Muscle of arm (tissue), 12 donors: Measurements from ENCODE around the gene ASPHD2. TPM values are rescaled to one million over a fixed set of nuclear protein-coding genes. Genes with fewer than 3 reads are reported as not detected.

Experiments used
- DNase-seq: peaks from one replicate; pipeline ENCODE4 v3.0.0-alpha.2; 2013
- polyA plus RNA-seq, 12 donors: library from polyadenylated mRNA; unstranded; fragments of 120-200 nt; gene quantifications; one replicate each; pipeline ENCODE4 v1.2.1, GENCODE V29; 2013; ENCODE audit not compliant: insufficient read length in 12 of 12

The ASPHD2 gene
- polyA plus RNA-seq, 12 donors = 0.56 to 3.1 (median 1.4) TPM; not detected in 1

GRCh38 chr22:26445577-26446275 is 16.7 kb downstream of the ASPHD2 start:
- DNase-seq = no peak

DNA sequence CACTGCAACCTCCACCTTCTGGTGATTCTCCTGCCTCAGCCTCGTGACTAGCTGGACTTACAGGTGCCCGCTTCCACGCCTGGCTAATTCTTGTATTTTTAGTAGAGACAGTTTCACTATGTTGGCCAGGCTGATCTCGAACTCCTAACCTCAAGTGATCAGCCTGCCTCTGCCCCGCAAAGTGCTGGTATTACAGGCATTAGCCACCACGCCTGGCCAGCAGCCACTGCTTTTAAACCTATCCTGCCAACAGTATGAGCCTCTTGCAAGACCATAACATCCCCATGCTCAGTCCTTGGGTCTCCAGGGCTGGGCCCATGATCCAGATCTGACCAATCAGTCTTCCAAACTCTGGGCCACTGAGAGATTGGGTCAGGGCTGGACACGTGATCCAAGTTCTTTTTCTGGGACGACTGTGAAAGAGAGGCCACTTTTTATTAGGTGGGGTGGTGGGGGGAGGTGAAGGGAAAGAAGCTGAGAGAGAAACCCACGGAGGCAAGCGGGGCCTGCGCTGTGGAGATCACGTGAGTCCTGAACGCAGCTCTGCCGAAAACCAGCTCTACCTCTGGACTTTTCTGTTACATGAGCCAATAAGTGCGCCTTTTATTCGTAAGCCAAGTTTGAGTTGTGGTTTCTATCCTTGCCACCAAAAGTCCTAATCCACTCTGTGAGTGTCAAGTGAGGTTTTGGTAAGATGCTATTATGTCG is 17.9 kb downstream of the ASPHD2 start:
- DNase-seq = no peak

GRCh38 chr22:26447584-26448329 is 18.7 kb downstream of the ASPHD2 start:
- DNase-seq = no peak

DNA sequence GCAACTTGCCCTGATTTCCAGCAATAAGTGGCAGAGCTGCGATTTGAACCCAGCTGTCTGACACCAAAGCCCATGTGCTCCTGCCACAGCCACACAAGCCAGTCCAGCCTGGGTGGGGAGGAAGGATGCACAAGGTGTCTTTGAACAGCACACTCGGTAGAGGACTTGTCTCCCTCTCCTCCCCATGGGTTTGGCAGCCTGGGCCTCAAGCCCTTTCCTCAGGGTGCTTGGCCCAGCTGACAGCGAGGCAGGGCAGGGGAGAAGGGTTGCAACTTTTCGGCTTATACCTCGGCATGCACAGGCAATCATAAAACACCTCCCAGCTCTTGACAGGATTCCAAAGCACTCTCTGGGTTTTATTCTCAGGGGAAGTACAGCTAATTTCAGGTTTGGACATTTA is 19.3 kb downstream of the ASPHD2 start:
- no peak for DNase-seq

GRCh38 chr22:26448941-26449340 is 19.9 kb downstream of the ASPHD2 start:
- no peak for DNase-seq

- no peak for DNase-seq
Observed at GRCh38 chr22:26450453-26451185, 21.6 kb downstream of the ASPHD2 start.

DNA sequence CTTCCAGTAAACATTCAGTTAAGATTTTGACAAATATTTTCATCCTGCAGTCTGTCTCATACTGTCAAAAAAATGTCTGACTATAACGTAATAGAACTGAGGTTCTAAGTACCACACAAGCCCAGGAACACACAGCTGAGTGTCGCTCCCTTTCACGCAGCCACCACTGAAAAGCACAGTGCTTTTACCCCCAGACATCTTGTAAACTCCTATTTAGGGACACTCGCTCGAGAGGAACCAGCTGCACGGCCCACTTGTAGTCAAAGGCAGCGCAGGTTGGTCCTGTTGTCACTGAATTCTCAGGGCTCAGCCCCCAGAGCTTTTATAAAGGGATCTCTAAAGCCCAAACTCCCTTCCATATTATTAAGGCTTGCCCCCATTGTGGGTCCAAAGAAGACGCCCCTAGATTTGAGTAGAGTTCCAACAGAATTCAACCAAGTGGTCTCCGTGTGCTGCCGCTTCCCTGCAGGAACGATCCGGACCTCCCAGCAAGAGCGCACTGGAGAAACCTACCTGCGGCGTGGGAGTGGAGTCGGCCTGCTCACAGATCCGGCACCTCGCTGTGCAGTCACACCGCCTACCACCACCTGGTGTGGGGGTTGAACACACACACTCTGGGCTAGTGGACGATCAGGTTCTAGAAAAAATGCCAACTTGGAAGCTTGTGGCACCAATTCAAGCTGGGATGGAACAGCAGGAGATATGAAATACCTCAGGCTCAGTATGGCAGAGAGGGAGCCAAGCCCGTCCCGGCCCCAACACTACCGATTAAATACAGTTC is 23.4 kb downstream of the ASPHD2 start:
- no peak for DNase-seq

GRCh38 chr22:26453216-26453615 is 24.2 kb downstream of the ASPHD2 start:
- DNase-seq = no peak

DNA sequence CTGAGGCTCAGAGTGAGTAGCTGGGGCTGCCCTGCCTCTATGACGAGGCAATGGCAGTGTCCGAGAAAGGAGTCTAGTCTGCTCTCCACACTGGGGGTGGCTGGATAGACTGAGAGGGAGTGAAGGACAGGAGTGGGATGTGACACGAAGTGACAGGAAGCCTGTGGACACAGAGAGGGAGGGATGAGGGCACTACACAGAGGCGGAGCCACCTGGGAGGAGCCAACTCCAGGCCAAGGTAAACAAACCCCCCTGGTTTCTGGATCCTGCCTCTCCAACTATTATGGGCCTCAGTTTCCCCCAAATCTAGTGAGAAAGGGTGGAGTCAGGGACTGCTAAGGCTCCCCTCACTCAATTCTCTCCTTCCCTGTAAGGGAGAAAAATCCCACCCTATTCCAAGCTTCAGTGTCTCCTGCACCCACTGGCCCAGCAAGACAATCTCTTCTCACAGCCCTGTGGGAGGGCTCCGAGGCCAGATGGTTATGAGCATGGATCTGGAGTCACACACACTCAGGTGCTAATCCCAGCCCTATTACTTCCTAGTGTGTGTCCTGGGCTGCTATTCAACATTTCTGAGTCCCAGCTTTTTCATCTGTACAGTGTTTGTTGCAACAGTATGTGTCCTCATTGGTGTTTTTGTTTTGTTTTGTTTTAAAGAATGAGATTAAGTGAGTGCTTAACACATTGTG is 24.9 kb downstream of the ASPHD2 start:
- DNase-seq = no peak

GRCh38 chr22:26457661-26458272 is 28.7 kb downstream of the ASPHD2 start:
- DNase-seq = no peak

GRCh38 chr22:26460202-26460601 is 31.1 kb downstream of the ASPHD2 start:
- no peak for DNase-seq

- peak; percentile 31 for DNase-seq
Observed at GRCh38 chr22:26461188-26461810, 32.2 kb downstream of the ASPHD2 start.

DNA sequence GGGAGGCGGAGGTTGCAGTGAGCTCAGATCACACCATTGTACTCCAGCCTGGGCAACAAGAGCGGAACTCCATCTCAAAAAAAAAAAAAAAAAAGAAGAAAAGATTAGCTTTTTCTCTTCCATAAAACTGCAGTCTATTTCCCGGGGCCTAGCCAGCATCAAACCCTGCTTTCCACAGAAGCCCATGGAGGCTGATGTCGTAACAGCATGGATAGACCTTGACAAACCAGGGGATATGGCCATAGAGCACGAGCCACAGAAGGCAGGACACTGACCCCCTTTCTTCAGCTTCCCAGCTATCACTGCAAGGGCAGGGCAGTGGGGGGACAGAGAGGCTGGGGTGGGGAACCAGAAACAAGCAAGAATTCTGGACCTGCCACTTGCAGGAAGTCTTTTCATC is 33.0 kb downstream of the ASPHD2 start:
- no peak for DNase-seq

- DNase-seq = no peak
Observed at GRCh38 chr22:26462641-26463040, 33.6 kb downstream of the ASPHD2 start.

- no peak for DNase-seq
Observed at GRCh38 chr22:26463101-26463661, 34.1 kb downstream of the ASPHD2 start.

DNA sequence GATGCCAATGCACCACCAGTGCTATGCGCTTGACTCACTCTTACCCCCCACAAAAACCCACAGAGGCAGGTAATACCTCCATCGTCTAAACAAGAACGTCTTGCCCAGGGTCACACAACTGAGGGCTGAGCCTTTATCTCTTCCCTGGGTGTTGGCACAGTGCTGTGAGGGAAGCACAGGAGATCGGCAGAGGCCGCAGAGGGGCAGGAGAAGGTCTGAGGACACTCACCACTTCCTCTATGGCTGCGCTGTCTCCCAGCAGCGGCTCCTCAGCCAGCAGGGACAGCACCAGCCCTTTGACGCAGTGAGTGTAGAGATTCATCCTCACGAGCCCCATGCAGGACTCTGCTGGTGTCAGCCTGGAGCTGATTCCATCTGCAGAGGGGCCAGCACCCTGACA is 34.6 kb downstream of the ASPHD2 start:
- DNase-seq = no peak

GRCh38 chr22:26464312-26464711 is 35.3 kb downstream of the ASPHD2 start:
- DNase-seq = no peak

DNA sequence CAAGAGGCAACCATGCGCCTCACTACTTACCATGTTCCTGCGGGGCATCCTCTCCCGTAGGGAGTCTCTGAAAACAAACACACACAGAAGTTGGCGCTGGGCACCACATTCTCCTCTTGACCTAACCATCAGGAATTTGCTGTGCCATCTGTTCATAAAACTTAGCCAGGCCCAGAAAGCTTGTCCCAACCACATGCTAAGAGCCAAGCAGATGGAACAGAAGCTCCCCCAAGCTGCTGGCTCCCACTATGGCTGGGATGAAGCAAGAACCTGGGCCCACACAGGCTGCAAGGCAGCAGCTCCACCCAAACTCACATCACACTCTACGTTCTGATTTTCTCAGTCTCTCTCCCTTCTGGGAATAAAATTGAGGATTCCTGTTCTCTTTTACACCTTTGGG is 37.1 kb downstream of the ASPHD2 start:
- no peak for DNase-seq

- DNase-seq = no peak
Observed at GRCh38 chr22:26470807-26471206, 41.7 kb downstream of the ASPHD2 start.
